ENCODE measurements around the gene DOCK1.
"Not testable (repeated sequence)": the region's sequence is repeated elsewhere in the genome, so short reads cannot be mapped to it uniquely, and the experiment has no call there.

GRCh38 chr10:126890797-126891196, 14.4 kb upstream of the DOCK1 start:
- not testable (repeated sequence) for TF ChIP-seq CTCF (IDR thresholded peaks at IDR 0.05; ENCODE audit: low read length); EZH2 (optimal IDR thresholded peaks at IDR 0.05; ENCODE audit: low read depth, low read length)

All from MM.1S (cell line).